CD4-positive, alpha-beta memory T cell (primary cell): ENCODE data around the gene SLC25A43. TPM values are rescaled to one million over a fixed set of nuclear protein-coding genes. Genes with fewer than 3 reads are reported as not detected.
A peak's percentile ranks its signal among the peaks of the same experiment; 100 is the strongest.

Experiments used
- CTCF ChIA-PET: fragments of 350-600 bp; sonication (Branson Sonifier 250); formaldehyde crosslinking; loops from one replicate; lab custom pipeline; 2021; ENCODE audit warnings: inconsistent platforms; ENCODE audit not compliant: partially characterized antibody; lab: Charles Lee
- POLR2A ChIA-PET: fragments of 350-600 bp; sonication (Branson Sonifier 250); formaldehyde crosslinking; loops from one replicate; lab custom pipeline; 2021; ENCODE audit not compliant: partially characterized antibody; lab: Charles Lee
- DNase-seq, 5 donors: peaks; one replicate each; pipeline versions ENCODE4 v3.0.0 to v3.0.0-alpha.2; 2020 to 2022; ENCODE audit warnings: mixed read lengths in 1 of 5
- H3K27ac ChIP-seq: one replicate; pipeline ENCODE4 v1.7.0; 2013; ENCODE audit warnings: low read depth, low read length
- H3K27me3 ChIP-seq: 2 replicates; pipeline ENCODE4 v1.7.0; 2013; ENCODE audit warnings: mild to moderate bottlenecking, low read length, moderate library complexity; ENCODE audit not compliant: insufficient read depth
- H3K36me3 ChIP-seq: 2 replicates; pipeline ENCODE4 v1.7.0; 2013; ENCODE audit warnings: mild to moderate bottlenecking, low read length, moderate library complexity; ENCODE audit not compliant: insufficient read depth
- H3K4me1 ChIP-seq: 2 replicates; pipeline ENCODE4 v1.7.0; 2013; ENCODE audit warnings: mild to moderate bottlenecking, low read length, moderate library complexity; ENCODE audit not compliant: insufficient read depth
- H3K4me3 ChIP-seq, 2 donors: one replicate each; pipeline ENCODE4 v1.7.0; 2013; ENCODE audit warnings: low read length in 2 of 2, mild to moderate bottlenecking in 1 of 2
- H3K9me3 ChIP-seq, 2 donors: one replicate each; pipeline ENCODE4 v1.7.0; 2013; ENCODE audit warnings: low read length in 2 of 2, control low read depth in 1 of 2; ENCODE audit not compliant: control insufficient read depth in 1 of 2
- H3K27ac Mint-ChIP-seq, 7 donors: one replicate each; pipeline ENCODE4 v1.8.0; 2020 to 2021; ENCODE audit warnings: mixed read lengths in 7 of 7, mild to moderate bottlenecking in 6 of 7, inconsistent platforms in 3 of 7, moderate library complexity in 3 of 7
- H3K27me3 Mint-ChIP-seq, 2 donors: one replicate each; pipeline ENCODE4 v1.8.0; 2020 to 2021; ENCODE audit warnings: mixed read lengths in 2 of 2
- H3K36me3 Mint-ChIP-seq, 2 donors: one replicate each; pipeline ENCODE4 v1.8.0; 2020 to 2021; ENCODE audit warnings: mixed read lengths in 2 of 2, inconsistent platforms in 1 of 2, mild to moderate bottlenecking in 1 of 2
- H3K4me1 Mint-ChIP-seq, 4 donors: one replicate each; pipeline ENCODE4 v1.8.0; 2020 to 2021; ENCODE audit warnings: mixed read lengths in 4 of 4, mild to moderate bottlenecking in 1 of 4
- H3K4me3 Mint-ChIP-seq, 8 donors: one replicate each; pipeline ENCODE4 v1.8.0; 2020 to 2021; ENCODE audit warnings: mixed read lengths in 8 of 8, mild to moderate bottlenecking in 7 of 8, moderate library complexity in 6 of 8, inconsistent platforms in 3 of 8
- H3K9me3 Mint-ChIP-seq, 8 donors: one replicate each; pipeline ENCODE4 v1.8.0; 2020 to 2021; ENCODE audit warnings: mixed read lengths in 8 of 8, mild to moderate bottlenecking in 5 of 8, inconsistent platforms in 3 of 8, moderate library complexity in 1 of 8
- intact Hi-C: fragments of 100-400 bp; cut with micrococcal nuclease; formaldehyde crosslinking; loops from one replicate; pipeline ENCODE4 v1.15.1; 2023
- polyA plus RNA-seq, 2 donors: library from polyadenylated mRNA; unstranded; fragments of 300-500 nt; fragmentation: Illumina TruSeq; gene quantifications; one replicate each; pipeline ENCODE4 v1.2.3, GENCODE V29; 2021
- total RNA-seq, 2 experiments: library from RNA; stranded (reverse); gene quantifications; one replicate each; pipeline ENCODE4 v1.2.3, GENCODE V29; 2021

The SLC25A43 gene
- total and polyA plus RNA-seq, 4 experiments from 2014 or later: 4.1 to 7.0 (median 5.6) TPM

DNA sequence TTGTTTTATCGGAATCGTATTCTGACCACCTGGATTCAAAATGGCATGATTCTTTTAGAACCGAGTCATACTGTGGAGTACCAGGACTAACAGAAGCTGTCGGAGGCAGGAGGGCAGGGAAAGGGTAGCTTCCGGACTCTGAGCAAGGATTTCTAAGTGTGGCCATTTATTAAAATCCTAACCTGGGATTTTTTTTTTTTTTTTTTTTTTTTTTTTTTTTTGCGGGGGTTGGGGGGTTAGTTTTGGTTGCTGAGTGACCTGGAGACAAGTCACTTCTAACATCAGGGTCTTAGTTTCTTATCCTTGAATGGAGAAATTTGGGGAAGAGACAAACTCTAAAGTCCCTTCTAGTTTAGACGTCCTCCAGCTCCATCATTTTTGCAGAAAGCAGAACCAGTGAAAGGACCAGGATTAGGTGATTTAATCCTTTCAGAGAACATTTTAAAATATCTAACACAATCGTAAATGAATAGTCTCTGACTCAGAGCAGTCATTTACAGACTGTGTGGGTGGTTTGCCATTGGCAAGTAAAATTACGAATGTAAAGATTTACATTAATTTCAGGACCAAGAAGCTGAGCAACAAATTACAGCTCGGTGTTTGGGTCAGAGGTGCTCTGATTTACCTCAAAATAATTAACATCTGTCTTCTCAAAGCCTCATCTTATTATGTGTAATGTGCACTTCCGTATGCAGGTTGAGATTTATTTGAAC is 76.4 kb downstream of the SLC25A43 start:
- ChIA-PET CTCF (interaction anchor here (1.0 kb wide), 1 partner anchor 14 kb away, joined by 3 read pairs; no protein-coding TSS in a partner anchor), POLR2A (no interaction called here)
- H3K4me3 ChIP-seq: no peak overlapping the region
- H3K27me3 Mint-ChIP-seq: no peaks in the 10 kb centered on the region
- DNase-seq: no peak
- H3K4me1 Mint-ChIP-seq: no peaks in the 10 kb centered on the region
- H3K9me3 Mint-ChIP-seq: no peaks in the 10 kb centered on the region
- H3K27ac ChIP-seq: no peak overlapping the region
- H3K36me3 Mint-ChIP-seq: peaks cover 0 to 8% of the 10 kb centered on the region in 2 donors
- H3K36me3 ChIP-seq: peaks cover 4% of the 10 kb centered on the region
- H3K27me3 ChIP-seq: no peaks in the 10 kb centered on the region
- no peaks in the 10 kb centered on the region for H3K9me3 ChIP-seq
- no peak overlapping the region for H3K27ac Mint-ChIP-seq
- H3K4me3 Mint-ChIP-seq: no peak overlapping the region
- intact Hi-C loops: no loop called here
- no peaks in the 10 kb centered on the region for H3K4me1 ChIP-seq

DNA sequence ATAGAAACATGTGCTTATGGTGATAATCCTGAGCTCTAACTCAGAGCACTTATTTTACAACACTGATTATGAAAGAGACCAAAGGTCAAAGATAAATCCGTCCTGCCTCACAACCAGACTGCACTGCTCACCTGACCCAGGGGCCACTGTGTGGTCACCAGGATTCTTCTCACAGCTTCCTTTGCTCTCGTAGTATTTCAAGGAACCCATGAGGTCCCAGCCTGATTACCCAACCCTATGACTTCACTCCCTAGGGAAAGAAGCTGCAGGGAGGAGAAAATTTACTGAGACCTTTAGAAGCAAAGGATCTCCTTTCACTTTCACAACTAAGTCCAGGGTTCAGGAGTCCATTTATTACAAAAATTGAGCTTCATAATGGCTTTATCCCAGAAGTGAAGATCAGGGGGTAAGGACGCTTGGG is 78.7 kb downstream of the SLC25A43 start:
- H3K27ac ChIP-seq: no peak overlapping the region
- Mint-ChIP-seq H3K4me3 (no peak overlapping the region), H3K4me1 (peaks cover 0 to 7% (median 4%) of the 10 kb centered on the region in 4 donors), H3K9me3 (no peaks in the 10 kb centered on the region), H3K27ac (no peak overlapping the region), H3K36me3 (no peaks in the 10 kb centered on the region), H3K27me3 (no peaks in the 10 kb centered on the region)
- intact Hi-C loops: no loop called here
- DNase-seq: no peak
- H3K9me3 ChIP-seq: no peaks in the 10 kb centered on the region
- H3K27me3 ChIP-seq: no peaks in the 10 kb centered on the region
- ChIA-PET POLR2A (no interaction called here), CTCF (interaction anchor here (0.8 to 1.4 kb wide), 2 partner anchors 8 to 16 kb away, joined by 3 to 10 read pairs; no protein-coding TSS in a partner anchor)
- H3K36me3 ChIP-seq: no peaks in the 10 kb centered on the region
- H3K4me1 ChIP-seq: peaks cover 5% of the 10 kb centered on the region
- no peak overlapping the region for H3K4me3 ChIP-seq

DNA sequence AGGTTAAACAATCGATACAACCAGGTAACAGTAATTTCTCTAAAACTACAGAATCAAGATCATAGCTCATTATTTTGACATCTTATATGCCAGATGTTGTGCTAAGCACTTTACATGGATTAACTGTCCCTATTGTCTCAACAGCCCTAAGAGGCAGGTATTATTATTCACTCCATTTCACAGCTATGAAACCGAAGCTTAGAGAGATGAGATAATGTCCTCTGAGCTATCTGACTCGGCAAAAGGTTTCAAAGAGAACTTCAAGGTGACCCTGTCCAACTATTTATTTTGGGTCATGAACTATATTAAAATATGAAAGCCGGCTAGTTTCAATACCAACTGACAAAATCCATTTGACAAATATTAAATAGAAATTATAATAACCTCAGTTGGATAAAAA is 79.4 kb downstream of the SLC25A43 start:
- no peaks in the 10 kb centered on the region for H3K9me3 ChIP-seq
- intact Hi-C loops: no loop called here
- no peaks in the 10 kb centered on the region for H3K36me3 Mint-ChIP-seq
- DNase-seq: no peak
- no peaks in the 10 kb centered on the region for H3K9me3 Mint-ChIP-seq
- no peak overlapping the region for H3K4me3 ChIP-seq
- no peak overlapping the region for H3K27ac ChIP-seq
- no peaks in the 10 kb centered on the region for H3K27me3 Mint-ChIP-seq
- ChIA-PET CTCF (interaction anchor here (1.4 kb wide), 1 partner anchor 9 kb away, joined by 10 read pairs; no protein-coding TSS in a partner anchor), POLR2A (no interaction called here)
- H3K36me3 ChIP-seq: no peaks in the 10 kb centered on the region
- no peak overlapping the region for H3K4me3 Mint-ChIP-seq
- no peak overlapping the region for H3K27ac Mint-ChIP-seq
- peaks cover 1 to 10% (median 7%) of the 10 kb centered on the region in 4 donors for H3K4me1 Mint-ChIP-seq
- H3K27me3 ChIP-seq: no peaks in the 10 kb centered on the region
- peaks cover 5% of the 10 kb centered on the region for H3K4me1 ChIP-seq

DNA sequence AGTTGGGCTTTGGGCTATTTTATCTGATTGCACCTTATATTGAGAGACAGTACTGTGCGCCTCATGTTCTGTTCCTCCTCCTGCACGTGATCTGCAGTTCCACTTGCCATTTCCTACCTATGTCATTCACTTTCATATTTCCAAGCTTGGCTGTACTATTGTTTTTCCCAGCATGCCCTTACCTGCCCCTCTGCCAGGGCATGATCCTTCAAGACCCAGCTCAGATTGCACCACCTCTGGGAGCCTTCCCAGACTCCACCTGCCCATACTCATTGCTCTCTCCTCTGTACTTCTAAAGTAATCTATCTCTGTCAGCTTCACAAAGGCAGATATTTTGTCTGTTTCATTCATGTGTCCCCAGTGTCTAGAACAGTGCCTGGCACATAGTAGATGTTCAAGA is 80.7 kb downstream of the SLC25A43 start:
- POLR2A ChIA-PET: no interaction called here
- peaks cover 5% of the 10 kb centered on the region for H3K4me1 ChIP-seq
- Mint-ChIP-seq H3K36me3 (no peaks in the 10 kb centered on the region), H3K27ac (peak overlapping the region in 2 of 7 donors; percentile 0 to 3), H3K4me3 (no peak overlapping the region), H3K27me3 (no peaks in the 10 kb centered on the region), H3K4me1 (peaks cover 1 to 10% (median 7%) of the 10 kb centered on the region in 4 donors), H3K9me3 (no peaks in the 10 kb centered on the region)
- no peak for DNase-seq
- H3K9me3 ChIP-seq: no peaks in the 10 kb centered on the region
- no peak overlapping the region for H3K4me3 ChIP-seq
- intact Hi-C loops: no loop called here
- CTCF ChIA-PET: interaction anchor here (1.3 kb wide), 1 partner anchor 13 kb away, joined by 3 read pairs; no protein-coding TSS in a partner anchor
- H3K36me3 ChIP-seq: no peaks in the 10 kb centered on the region
- no peak overlapping the region for H3K27ac ChIP-seq
- no peaks in the 10 kb centered on the region for H3K27me3 ChIP-seq

DNA sequence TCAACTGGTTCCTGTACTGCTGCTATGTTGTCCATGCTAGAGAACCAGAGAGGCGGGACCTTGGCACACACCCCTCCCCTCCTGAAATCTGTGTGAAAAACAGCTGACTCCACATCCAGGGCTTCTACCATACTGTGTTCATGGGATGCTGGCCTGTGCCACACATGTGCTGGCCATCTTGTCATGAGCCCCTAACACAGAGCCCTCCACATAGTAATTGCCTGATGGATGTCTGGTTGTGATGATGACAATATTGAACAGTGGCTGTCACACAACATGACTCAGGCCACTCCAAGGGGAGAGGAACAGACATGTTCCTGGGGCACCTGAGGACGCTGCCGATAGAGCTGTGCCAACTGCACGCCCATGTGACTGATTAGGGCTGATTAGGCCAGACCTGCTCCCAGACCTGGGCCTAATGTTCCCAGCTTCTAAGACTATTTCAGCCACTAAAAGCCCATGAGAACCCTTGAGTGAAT is 82.2 kb downstream of the SLC25A43 start:
- H3K9me3 ChIP-seq: no peaks in the 10 kb centered on the region
- H3K36me3 ChIP-seq: no peaks in the 10 kb centered on the region
- ChIA-PET POLR2A (interaction anchor here (4.1 kb wide), 1 partner anchor 12 kb away, joined by 23 read pairs; the partner anchor contains the start of gene SLC25A5), CTCF (interaction anchor here (1.8 to 7.5 kb wide), 4 partner anchors 11 to 277 kb away, joined by 6 to 56 read pairs (median 22); partner anchors contain the start of genes SLC25A5 and SOWAHD)
- no peak for DNase-seq
- H3K9me3 Mint-ChIP-seq: no peaks in the 10 kb centered on the region
- H3K27ac ChIP-seq: no peak overlapping the region
- no peak overlapping the region for H3K4me3 ChIP-seq
- no peaks in the 10 kb centered on the region for H3K27me3 Mint-ChIP-seq
- intact Hi-C loops: no loop called here
- H3K27me3 ChIP-seq: no peaks in the 10 kb centered on the region
- peaks cover 5% of the 10 kb centered on the region for H3K4me1 ChIP-seq
- peaks cover 1 to 10% (median 7%) of the 10 kb centered on the region in 4 donors for H3K4me1 Mint-ChIP-seq
- no peak overlapping the region for H3K4me3 Mint-ChIP-seq
- no peaks in the 10 kb centered on the region for H3K36me3 Mint-ChIP-seq
- H3K27ac Mint-ChIP-seq: no peak overlapping the region

- Histone ChIP-seq H3K27me3 (no peaks in the 10 kb centered on the region), H3K36me3 (no peaks in the 10 kb centered on the region), H3K4me3 (peak overlapping the region; percentile 12 to 43), H3K27ac (peak overlapping the region; percentile 12), H3K9me3 (no peaks in the 10 kb centered on the region), H3K4me1 (peaks cover 5% of the 10 kb centered on the region)
- ChIA-PET CTCF (interaction anchor here (1.0 to 7.5 kb wide), 11 partner anchors 8 to 448 kb away, joined by 3 to 56 read pairs (median 4); partner anchors contain the start of genes RPL39, SLC25A5 and SOWAHD), POLR2A (interaction anchor here (4.1 kb wide), 1 partner anchor 13 kb away, joined by 23 read pairs; the partner anchor contains the start of gene SLC25A5)
- no peaks in the 10 kb centered on the region for H3K27me3 Mint-ChIP-seq
- DNase-seq: no peak
- no peaks in the 10 kb centered on the region for H3K9me3 Mint-ChIP-seq
- no peaks in the 10 kb centered on the region for H3K36me3 Mint-ChIP-seq
- peak overlapping the region in 7 of 8 donors; percentile 78 to 87 (median 85) for H3K4me3 Mint-ChIP-seq
- intact Hi-C loops: loop anchor here (1.0 kb wide), 1 partner anchor 13 kb away; no protein-coding TSS in a partner anchor
- H3K4me1 Mint-ChIP-seq: peaks cover 1 to 10% (median 7%) of the 10 kb centered on the region in 4 donors
- peak overlapping the region in 4 of 7 donors; percentile 30 to 84 (median 83) for H3K27ac Mint-ChIP-seq
These were observed 82.9 kb downstream of the SLC25A43 start for GRCh38 chrX:119482041-119482440.
